ENCODE data around the gene DUSP23.

Gene DUSP23

GRCh38 chr1:159774465-159774864 is 6.3 kb upstream of the DUSP23 start:
- no peak for ATAC-seq
- H3K9me3 Mint-ChIP-seq = no peaks in the 10 kb centered on the region
- H3K27ac Mint-ChIP-seq = no peak overlapping the region
- no peaks in the 10 kb centered on the region for H3K27me3 Mint-ChIP-seq
- H3K4me1 Mint-ChIP-seq = peaks cover 7% of the 10 kb centered on the region
- H3K4me3 Mint-ChIP-seq = no peak overlapping the region
- no peak for DNase-seq

- H3K4me1 Mint-ChIP-seq = peaks cover 13% of the 10 kb centered on the region
- DNase-seq (no peak), ATAC-seq (no peak)
- H3K9me3 Mint-ChIP-seq = no peaks in the 10 kb centered on the region
- no peaks in the 10 kb centered on the region for H3K27me3 Mint-ChIP-seq
- H3K4me3 Mint-ChIP-seq = no peak overlapping the region
- H3K27ac Mint-ChIP-seq = no peak overlapping the region
Measured at GRCh38 chr1:159775716-159776115, 5.0 kb upstream of the DUSP23 start.

- no peak for ATAC-seq
- Mint-ChIP-seq H3K27ac (no peak overlapping the region), H3K4me1 (peaks cover 13% of the 10 kb centered on the region), H3K4me3 (no peak overlapping the region), H3K9me3 (no peaks in the 10 kb centered on the region), H3K27me3 (no peaks in the 10 kb centered on the region)
- DNase-seq = no peak
Measured at GRCh38 chr1:159778266-159778665, 2.5 kb upstream of the DUSP23 start.

- H3K4me3 Mint-ChIP-seq = peak overlapping the region in 1 of 2 donors; percentile 45
- peak overlapping the region in 1 of 2 donors; percentile 36 for H3K27ac Mint-ChIP-seq
- H3K9me3 Mint-ChIP-seq = no peaks in the 10 kb centered on the region
- no peak for ATAC-seq
- no peak for DNase-seq
- no peaks in the 10 kb centered on the region for H3K27me3 Mint-ChIP-seq
- H3K4me1 Mint-ChIP-seq = peaks cover 13% of the 10 kb centered on the region
Measured at GRCh38 chr1:159779403-159779851, 1.3 kb upstream of the DUSP23 start.

GRCh38 chr1:159781992-159782391 is 1.2 kb downstream of the DUSP23 start:
- peaks cover 13% of the 10 kb centered on the region for H3K4me1 Mint-ChIP-seq
- ATAC-seq = no peak
- no peak overlapping the region for H3K27ac Mint-ChIP-seq
- H3K27me3 Mint-ChIP-seq = no peaks in the 10 kb centered on the region
- no peaks in the 10 kb centered on the region for H3K9me3 Mint-ChIP-seq
- no peak overlapping the region for H3K4me3 Mint-ChIP-seq
- DNase-seq = no peak

GRCh38 chr1:159783724-159784123 is 3.0 kb downstream of the DUSP23 start:
- ATAC-seq (no peak), DNase-seq (no peak)
- Mint-ChIP-seq H3K9me3 (no peaks in the 10 kb centered on the region), H3K4me3 (no peak overlapping the region), H3K27me3 (no peaks in the 10 kb centered on the region), H3K27ac (no peak overlapping the region), H3K4me1 (peaks cover 13% of the 10 kb centered on the region)

GRCh38 chr1:159786465-159786864 is 5.7 kb downstream of the DUSP23 start:
- no peak overlapping the region for H3K27ac Mint-ChIP-seq
- DNase-seq (no peak), ATAC-seq (no peak)
- H3K4me1 Mint-ChIP-seq = no peaks in the 10 kb centered on the region
- no peak overlapping the region for H3K4me3 Mint-ChIP-seq
- H3K9me3 Mint-ChIP-seq = no peaks in the 10 kb centered on the region
- H3K27me3 Mint-ChIP-seq = no peaks in the 10 kb centered on the region

GRCh38 chr1:159786966-159787365 is 6.2 kb downstream of the DUSP23 start:
- Mint-ChIP-seq H3K27ac (no peak overlapping the region), H3K9me3 (no peaks in the 10 kb centered on the region), H3K4me1 (no peaks in the 10 kb centered on the region), H3K4me3 (no peak overlapping the region), H3K27me3 (no peaks in the 10 kb centered on the region)
- ATAC-seq (no peak), DNase-seq (no peak)

GRCh38 chr1:159790237-159790917 is 9.6 kb downstream of the DUSP23 start:
- no peaks in the 10 kb centered on the region for H3K27me3 Mint-ChIP-seq
- DNase-seq = no peak
- H3K27ac Mint-ChIP-seq = no peak overlapping the region
- no peak for ATAC-seq
- H3K4me3 Mint-ChIP-seq = no peak overlapping the region
- no peaks in the 10 kb centered on the region for H3K9me3 Mint-ChIP-seq
- no peaks in the 10 kb centered on the region for H3K4me1 Mint-ChIP-seq

- Mint-ChIP-seq H3K27me3 (no peaks in the 10 kb centered on the region), H3K4me3 (no peak overlapping the region), H3K27ac (no peak overlapping the region), H3K4me1 (no peaks in the 10 kb centered on the region), H3K9me3 (no peaks in the 10 kb centered on the region)
- no peak for ATAC-seq
- no peak for DNase-seq
Measured at GRCh38 chr1:159791031-159791430, 10.3 kb downstream of the DUSP23 start.

- Mint-ChIP-seq H3K4me3 (no peak overlapping the region), H3K9me3 (no peaks in the 10 kb centered on the region), H3K27me3 (no peaks in the 10 kb centered on the region), H3K27ac (no peak overlapping the region), H3K4me1 (no peaks in the 10 kb centered on the region)
- ATAC-seq (no peak), DNase-seq (no peak)
Measured at GRCh38 chr1:159791461-159791860, 10.7 kb downstream of the DUSP23 start.

GRCh38 chr1:159795534-159795933 is 14.8 kb downstream of the DUSP23 start:
- ATAC-seq = no peak
- Mint-ChIP-seq H3K27ac (no peak overlapping the region), H3K4me3 (no peak overlapping the region), H3K27me3 (no peaks in the 10 kb centered on the region), H3K9me3 (no peaks in the 10 kb centered on the region), H3K4me1 (peaks cover 9% of the 10 kb centered on the region)
- no peak for DNase-seq

GRCh38 chr1:159798893-159799292 is 18.1 kb downstream of the DUSP23 start:
- no peaks in the 10 kb centered on the region for H3K27me3 Mint-ChIP-seq
- no peak overlapping the region for H3K27ac Mint-ChIP-seq
- DNase-seq (peak in 1 of 2 donors; percentile 37), ATAC-seq (peak; percentile 62)
- H3K4me3 Mint-ChIP-seq = no peak overlapping the region
- no peaks in the 10 kb centered on the region for H3K9me3 Mint-ChIP-seq
- H3K4me1 Mint-ChIP-seq = peaks cover 16% of the 10 kb centered on the region

GRCh38 chr1:159799446-159799985 is 18.8 kb downstream of the DUSP23 start:
- peak overlapping the region in 1 of 2 donors; percentile 57 for H3K27ac Mint-ChIP-seq
- no peaks in the 10 kb centered on the region for H3K9me3 Mint-ChIP-seq
- no peaks in the 10 kb centered on the region for H3K27me3 Mint-ChIP-seq
- H3K4me3 Mint-ChIP-seq = no peak overlapping the region
- no peak for ATAC-seq
- DNase-seq = no peak
- H3K4me1 Mint-ChIP-seq = peaks cover 16% of the 10 kb centered on the region

GRCh38 chr1:159800177-159800930 is 19.6 kb downstream of the DUSP23 start:
- Mint-ChIP-seq H3K27ac (no peak overlapping the region), H3K9me3 (no peaks in the 10 kb centered on the region), H3K27me3 (no peaks in the 10 kb centered on the region), H3K4me1 (peaks cover 16% of the 10 kb centered on the region), H3K4me3 (peak overlapping the region in 1 of 2 donors; percentile 29)
- DNase-seq = peak in 1 of 2 donors; percentile 41
- peak; percentile 81 for ATAC-seq

GRCh38 chr1:159802111-159802510 is 21.3 kb downstream of the DUSP23 start, which contains the start of gene FCRL6:
Gene FCRL6, plus strand, starts transcription at chr1:159802360. Its CDS starts 65 bp downstream, at chr1:159802425.
- DNase-seq (no peak), ATAC-seq (no peak)
- no peak within 1 kb of the TSS for H3K27ac Mint-ChIP-seq
- peaks cover 16% of the 10 kb centered on the region for H3K4me1 Mint-ChIP-seq
- H3K9me3 Mint-ChIP-seq = no peaks in the 10 kb centered on the region
- H3K27me3 Mint-ChIP-seq = peaks cover 2% of the 10 kb centered on the region
- H3K4me3 Mint-ChIP-seq = no peak within 1 kb of the TSS
